Islet of Langerhans (tissue), 1 donor: ENCODE data around the gene LRRC70.
"Not testable (repeated sequence)": the region's sequence is repeated elsewhere in the genome, so short reads cannot be mapped to it uniquely, and the experiment has no call there.

Experiments used
- FAIRE-seq: peaks from one replicate; lab custom pipeline; 2011; peaks lifted over from hg19 to GRCh38; lab: Jason Lieb, UNC

Gene LRRC70

GRCh38 chr5:62608529-62609511 lies 30.2 kb downstream of the LRRC70 start:
- FAIRE-seq: no peak

GRCh38 chr5:62614355-62614754 lies 35.7 kb downstream of the LRRC70 start:
- no peak for FAIRE-seq

- FAIRE-seq: no peak
Measured at GRCh38 chr5:62616615-62617277, 38.1 kb downstream of the LRRC70 start.

- peak; percentile 78 for FAIRE-seq
Measured at GRCh38 chr5:62617943-62618342, 39.3 kb downstream of the LRRC70 start.

GRCh38 chr5:62620761-62621160 lies 42.1 kb downstream of the LRRC70 start:
- no peak for FAIRE-seq

- no peak for FAIRE-seq
Measured at GRCh38 chr5:62621280-62621679, 42.7 kb downstream of the LRRC70 start.

- FAIRE-seq: no peak
Measured at GRCh38 chr5:62623271-62623670, 44.7 kb downstream of the LRRC70 start.

- not testable (repeated sequence) for FAIRE-seq
Measured at GRCh38 chr5:62624436-62624835, 45.8 kb downstream of the LRRC70 start.

- no peak for FAIRE-seq
Measured at GRCh38 chr5:62626534-62626933, 47.9 kb downstream of the LRRC70 start.

- FAIRE-seq: no peak
Measured at GRCh38 chr5:62627121-62627520, 48.5 kb downstream of the LRRC70 start.

GRCh38 chr5:62627901-62628300 lies 49.3 kb downstream of the LRRC70 start:
- no peak for FAIRE-seq
